ENCODE data around the gene CDK5. TPM values are rescaled to one million over a fixed set of nuclear protein-coding genes. Genes with fewer than 3 reads are reported as not detected.

The CDK5 gene
- total and polyA plus RNA-seq, 2 of the 13 experiments (the other 11 are each of a cell fraction or from before 2014, with no cell fraction given), result 16.4 to 21.3 TPM

- 0 out of 2 replicates have a peak, but pooled peaks have one; percentile 41 for TF ChIP-seq AHDC1 (CRISPR knock-in tag; IDR thresholded peaks at IDR 0.05; ENCODE audit: borderline replicate concordance)
- peak; percentile 12; the same call in 1 of the 2 replicates for TF ChIP-seq MIXL1 (CRISPR knock-in tag; IDR thresholded peaks at IDR 0.05)
- TF ChIP-seq PRMT3 (CRISPR knock-in tag; IDR thresholded peaks at IDR 0.05; ENCODE audit: borderline replicate concordance, low read depth), result no peak
- TF ChIP-seq NR3C1 (CRISPR knock-in tag; IDR thresholded peaks at IDR 0.05), result no peak
- TF ChIP-seq HNF4A (CRISPR knock-in tag; IDR thresholded peaks at IDR 0.05), result no peak
- no peak for TF ChIP-seq ZNF781 (CRISPR knock-in tag; IDR thresholded peaks at IDR 0.05; ENCODE audit: borderline replicate concordance, not compliant biosample characterization)
- TF ChIP-seq ZNF468 (CRISPR knock-in tag; IDR thresholded peaks at IDR 0.05), result 0 out of 2 replicates have a peak, but pooled peaks have one; percentile 4
- peak; percentile 87 for TF ChIP-seq AGO2 (optimal IDR thresholded peaks at IDR 0.05; ENCODE audit: low read depth, low read length)
- peak; percentile 49 for TF ChIP-seq MEIS1 (CRISPR knock-in tag; IDR thresholded peaks at IDR 0.05; ENCODE audit: borderline replicate concordance)
- TF ChIP-seq ZNF678 (CRISPR knock-in tag; IDR thresholded peaks at IDR 0.05), result peak; percentile 59; the same call in 1 of the 2 replicates
- TF ChIP-seq, protein P1, sequence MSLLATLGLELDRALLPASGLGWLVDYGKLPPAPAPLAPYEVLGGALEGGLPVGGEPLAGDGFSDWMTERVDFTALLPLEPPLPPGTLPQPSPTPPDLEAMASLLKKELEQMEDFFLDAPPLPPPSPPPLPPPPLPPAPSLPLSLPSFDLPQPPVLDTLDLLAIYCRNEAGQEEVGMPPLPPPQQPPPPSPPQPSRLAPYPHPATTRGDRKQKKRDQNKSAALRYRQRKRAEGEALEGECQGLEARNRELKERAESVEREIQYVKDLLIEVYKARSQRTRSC (CRISPR knock-in tag; IDR thresholded peaks at IDR 0.05; ENCODE audit: low read depth), result 0 out of 2 replicates have a peak, but pooled peaks have one; percentile 52
- no peak for TF ChIP-seq SRSF4 (IDR thresholded peaks at IDR 0.05; ENCODE audit: low read depth, low read length, poor library complexity, severe bottlenecking)
- TF ChIP-seq TGIF2 (CRISPR knock-in tag; IDR thresholded peaks at IDR 0.05), result no peak
- no peak for TF ChIP-seq ZMYM2 (CRISPR knock-in tag; IDR thresholded peaks at IDR 0.05)
- TF ChIP-seq PHF20 (CRISPR knock-in tag; IDR thresholded peaks at IDR 0.05), result peak; percentile 68
- no peak for TF ChIP-seq SP1 (IDR thresholded peaks at IDR 0.05)
- peak; percentile 47; the same call in 1 of the 2 replicates for TF ChIP-seq SP1 (CRISPR knock-in tag; IDR thresholded peaks at IDR 0.05)
- TF ChIP-seq ZNF749 (CRISPR knock-in tag; IDR thresholded peaks at IDR 0.05; ENCODE audit: borderline replicate concordance), result no peak
- TF ChIP-seq HBP1 (CRISPR knock-in tag; IDR thresholded peaks at IDR 0.05; ENCODE audit: low read depth), result no peak
- TF ChIP-seq HOXA7 (CRISPR knock-in tag; IDR thresholded peaks at IDR 0.05), result no peak
- peak; percentile 43; the same call in 1 of the 2 replicates for TF ChIP-seq MEIS2 (CRISPR knock-in tag; IDR thresholded peaks at IDR 0.05)
- TF ChIP-seq IRX3 (CRISPR knock-in tag; IDR thresholded peaks at IDR 0.05; ENCODE audit: borderline replicate concordance, low read depth), result peak; percentile 68; the same call in 1 of the 2 replicates
- TF ChIP-seq SMAD9 (CRISPR knock-in tag; IDR thresholded peaks at IDR 0.05), result no peak
Measured at GRCh38 chr7:151080522-151081169, 22.9 kb upstream of the CDK5 start, which contains the start of gene FASTK (continued).

All from HepG2 (cell line).